Right lobe of liver (tissue), 6 donors: ENCODE measurements around the gene TUNAR. TPM values are rescaled to one million over a fixed set of nuclear protein-coding genes. Genes with fewer than 3 reads are reported as not detected.

Source experiments
- ATAC-seq, 4 donors: fragments of 200-7000 bp; cut with Tn5 transposase; one replicate each; pipeline ENCODE4 v1.9.1; 2020; ENCODE audit warnings: mild to moderate bottlenecking in 4 of 4, moderate library complexity in 4 of 4
- DNase-seq, 3 donors: peaks; one replicate each; pipeline ENCODE4 v3.0.0-alpha.2; 2020
- H3K27ac ChIP-seq, 3 donors: fragments of 200-600 bp; one replicate each; pipeline ENCODE4 v1.8.0; 2022
- H3K27me3 ChIP-seq, 2 donors: fragments of 200-600 bp; one replicate each; pipeline ENCODE4 v1.8.0; 2022
- H3K36me3 ChIP-seq, 4 donors: fragments of 200-600 bp; sonication (generic) in 1 of 4; one replicate each; pipeline versions ENCODE4 v1.5.1 to v1.8.0; 2017 to 2022; ENCODE audit warnings: control low read depth in 1 of 4
- H3K4me1 ChIP-seq, 4 donors: fragments of 200-600 bp; sonication (generic) in 1 of 4; one replicate each; pipeline versions ENCODE4 v1.5.1 to v1.8.0; 2017 to 2022; ENCODE audit warnings: control low read depth in 1 of 4
- H3K4me3 ChIP-seq, 3 donors: fragments of 200-600 bp; one replicate each; pipeline ENCODE4 v1.8.0; 2022
- H3K9me3 ChIP-seq, 4 donors: fragments of 200-600 bp; sonication (generic) in 1 of 4; one replicate each; pipeline versions ENCODE4 v1.5.1 to v1.8.0; 2017 to 2022; ENCODE audit warnings: control low read depth in 1 of 4
- POLR2A ChIP-seq: fragments of 450-650 bp; IDR thresholded peaks from one replicate; pipeline ENCODE4 v1.6.1; 2017; ENCODE audit warnings: antibody characterized with exemption, mild to moderate bottlenecking
- WGBS: methylation state at CpG from one replicate; pipeline ENCODE4 v1.1.6; 2018; ENCODE audit warnings: low coverage, low lambda C conversion rate; ENCODE audit not compliant: insufficient coverage; ENCODE audit errors: missing lambda C conversion rate; 5-methylcytosine and 5-hydroxymethylcytosine counted together
- intact Hi-C, 2 donors: fragments of 100-400 bp; cut with DNase I; formaldehyde crosslinking; loops; one replicate each; pipeline versions ENCODE4 v1.11.2 to v1.14.1; 2022
- total RNA-seq, 6 experiments: library from RNA; depleted of rRNA in 2 of 6; stranded (reverse); fragments of >200 nt in 2 of 6; fragmentation: NEBNext Ultra II Directional in 3 of 6; extraction: Animal tissue kit (Norgen Biotek cat#: 25700) in 3 of 6; gene quantifications; one replicate each; pipeline versions ENCODE4 v1.1.0 to v1.2.4, GENCODE V29; 2016 to 2023
- TF ChIP-seq, protein P1 (sequence below), 4 donors: fragments of 200-600 bp in 3 of 4; fragments of 450-650 bp in 1 of 4; IDR thresholded peaks; one replicate each; pipeline versions ENCODE4 v1.5.1 to v1.8.0; 2016 to 2022; ENCODE audit warnings: antibody characterized with exemption in 4 of 4, mild to moderate bottlenecking in 2 of 4
- donor health status: DM: no; HTN: yes; CAD: no.
- donor health status: DM: no; HTN: no; CAD: no.
- donor health status: DM: no; HTN: no; CAD: no.
- donor health status: DM: no; HTN: yes; CAD: no.
- donor health status: DM: no; HTN: yes; CAD: no.

TUNAR gene
- total RNA-seq, 6 experiments from 2014 or later = not detected

DNA sequence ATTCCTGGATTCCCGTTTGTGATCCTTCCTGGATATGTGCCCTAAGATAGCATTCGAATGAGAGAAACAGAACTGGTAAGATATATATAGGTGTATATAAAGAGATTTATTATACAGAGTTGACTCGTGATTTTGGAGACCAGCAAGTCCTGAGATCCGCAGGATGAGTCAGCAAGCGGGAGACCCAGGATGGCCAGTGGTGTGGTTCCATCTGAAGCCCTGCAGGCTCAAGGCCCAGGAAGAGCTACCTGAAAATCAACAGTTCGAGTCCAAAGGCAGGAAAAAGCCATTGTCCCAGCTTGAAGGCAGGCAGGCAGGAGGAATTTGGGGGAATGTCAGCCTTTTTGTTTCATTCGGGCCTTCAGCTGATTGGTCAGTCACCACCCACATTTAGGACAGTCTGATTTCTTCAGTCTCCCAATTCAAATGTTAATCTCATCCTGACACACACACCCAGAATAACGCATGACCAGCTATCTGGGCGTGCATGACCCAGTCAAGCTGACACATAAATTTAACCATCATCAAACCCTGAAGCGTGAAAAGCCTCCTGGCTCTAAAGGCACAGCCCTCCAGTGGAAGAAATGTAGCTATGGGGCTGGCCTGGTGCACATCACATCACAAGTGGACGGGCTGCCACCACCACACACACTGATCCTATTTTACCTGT is 44.3 kb downstream of the TUNAR start:
- DNase-seq (no peak), ATAC-seq (no peak)
- no peak for TF ChIP-seq POLR2A
- TF ChIP-seq, protein P1, sequence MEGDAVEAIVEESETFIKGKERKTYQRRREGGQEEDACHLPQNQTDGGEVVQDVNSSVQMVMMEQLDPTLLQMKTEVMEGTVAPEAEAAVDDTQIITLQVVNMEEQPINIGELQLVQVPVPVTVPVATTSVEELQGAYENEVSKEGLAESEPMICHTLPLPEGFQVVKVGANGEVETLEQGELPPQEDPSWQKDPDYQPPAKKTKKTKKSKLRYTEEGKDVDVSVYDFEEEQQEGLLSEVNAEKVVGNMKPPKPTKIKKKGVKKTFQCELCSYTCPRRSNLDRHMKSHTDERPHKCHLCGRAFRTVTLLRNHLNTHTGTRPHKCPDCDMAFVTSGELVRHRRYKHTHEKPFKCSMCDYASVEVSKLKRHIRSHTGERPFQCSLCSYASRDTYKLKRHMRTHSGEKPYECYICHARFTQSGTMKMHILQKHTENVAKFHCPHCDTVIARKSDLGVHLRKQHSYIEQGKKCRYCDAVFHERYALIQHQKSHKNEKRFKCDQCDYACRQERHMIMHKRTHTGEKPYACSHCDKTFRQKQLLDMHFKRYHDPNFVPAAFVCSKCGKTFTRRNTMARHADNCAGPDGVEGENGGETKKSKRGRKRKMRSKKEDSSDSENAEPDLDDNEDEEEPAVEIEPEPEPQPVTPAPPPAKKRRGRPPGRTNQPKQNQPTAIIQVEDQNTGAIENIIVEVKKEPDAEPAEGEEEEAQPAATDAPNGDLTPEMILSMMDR (IDR thresholded peaks at IDR 0.05) = no peak
- H3K27me3 ChIP-seq = no peaks in the 10 kb centered on the region
- no peaks in the 10 kb centered on the region for H3K36me3 ChIP-seq
- H3K27ac ChIP-seq = no peak overlapping the region
- intact Hi-C loops = no loop called here
- 51% methylated on average over 9 of the region's 11 CpGs for WGBS
- no peaks in the 10 kb centered on the region for H3K4me1 ChIP-seq
- no peaks in the 10 kb centered on the region for H3K9me3 ChIP-seq
- H3K4me3 ChIP-seq = no peak overlapping the region

DNA sequence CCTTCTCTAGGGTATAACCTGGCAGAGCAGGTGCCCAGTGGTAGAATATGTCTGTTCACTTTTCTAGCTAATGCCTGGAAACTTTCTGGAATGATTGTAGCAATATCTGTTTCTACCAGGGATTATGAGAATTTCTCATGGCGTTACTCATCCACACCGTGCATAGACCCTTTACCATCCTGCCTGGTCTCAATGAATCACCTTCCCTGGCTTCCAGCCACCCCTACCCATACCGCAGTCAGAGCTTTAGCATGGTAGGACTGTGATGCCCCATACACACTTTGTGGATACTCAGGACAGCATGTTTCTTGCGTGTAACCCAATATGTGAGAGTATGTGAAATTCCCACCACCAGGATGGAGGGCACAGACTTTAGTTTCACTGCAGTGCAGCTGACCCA is 45.4 kb downstream of the TUNAR start:
- no peaks in the 10 kb centered on the region for H3K27me3 ChIP-seq
- DNase-seq (no peak), ATAC-seq (no peak)
- no peak overlapping the region for H3K4me3 ChIP-seq
- H3K9me3 ChIP-seq = no peaks in the 10 kb centered on the region
- H3K4me1 ChIP-seq = no peaks in the 10 kb centered on the region
- TF ChIP-seq, protein P1 (IDR thresholded peaks at IDR 0.05) = no peak
- TF ChIP-seq POLR2A = no peak
- intact Hi-C loops = no loop called here
- 67% methylated on average over 4 of the region's 4 CpGs for WGBS
- no peak overlapping the region for H3K27ac ChIP-seq
- H3K36me3 ChIP-seq = no peaks in the 10 kb centered on the region

DNA sequence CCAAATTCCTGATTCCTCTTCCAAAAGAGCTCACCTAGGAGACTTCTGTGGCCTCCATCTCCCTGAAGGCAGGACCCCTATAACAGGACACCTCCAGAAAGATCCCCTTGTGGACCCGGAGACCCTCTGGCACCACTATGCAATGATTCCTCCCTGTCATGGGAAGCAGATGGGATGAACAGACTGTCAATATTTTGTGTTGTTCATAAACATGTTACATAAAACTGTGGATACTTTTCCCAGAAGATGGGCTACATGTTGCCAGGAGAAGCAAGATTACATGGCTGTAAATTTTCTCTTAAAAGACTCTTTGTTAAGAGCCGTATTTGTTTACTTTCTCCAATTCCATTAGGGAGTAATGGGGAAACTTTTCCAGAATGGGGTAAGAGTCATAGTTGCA is 52.1 kb downstream of the TUNAR start:
- no peaks in the 10 kb centered on the region for H3K36me3 ChIP-seq
- intact Hi-C loops = no loop called here
- H3K9me3 ChIP-seq = no peaks in the 10 kb centered on the region
- DNase-seq (no peak), ATAC-seq (no peak)
- TF ChIP-seq, protein P1 (IDR thresholded peaks at IDR 0.05) = no peak
- TF ChIP-seq POLR2A = no peak
- 17% methylated on average over 2 of the region's 2 CpGs for WGBS
- no peaks in the 10 kb centered on the region for H3K27me3 ChIP-seq
- no peak overlapping the region for H3K27ac ChIP-seq
- H3K4me3 ChIP-seq = no peak overlapping the region
- H3K4me1 ChIP-seq = no peaks in the 10 kb centered on the region

DNA sequence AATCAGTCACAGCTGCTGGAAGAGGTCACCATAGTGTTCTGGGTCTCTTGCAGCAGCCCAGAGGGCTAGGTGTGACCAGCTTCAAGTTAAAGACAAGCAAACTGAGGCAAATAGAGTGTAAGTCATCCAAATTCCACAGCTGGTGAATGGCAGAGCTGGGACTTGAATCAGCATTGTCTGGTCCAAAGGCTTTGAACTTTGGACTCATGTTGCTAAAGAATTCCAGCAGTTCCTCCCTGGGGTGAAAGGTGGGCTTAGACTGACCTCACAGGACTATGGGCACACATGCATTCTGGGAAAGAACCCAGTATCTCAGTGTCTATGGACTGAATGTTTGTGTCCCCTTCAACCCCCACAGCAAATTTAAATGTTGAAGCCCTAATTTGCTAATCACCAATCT is 54.8 kb downstream of the TUNAR start:
- Histone ChIP-seq H3K27ac (no peak overlapping the region), H3K36me3 (no peaks in the 10 kb centered on the region), H3K4me3 (no peak overlapping the region), H3K27me3 (no peaks in the 10 kb centered on the region), H3K9me3 (no peaks in the 10 kb centered on the region), H3K4me1 (no peaks in the 10 kb centered on the region)
- no peak for TF ChIP-seq POLR2A
- TF ChIP-seq, protein P1 (IDR thresholded peaks at IDR 0.05) = no peak
- DNase-seq = no peak
- ATAC-seq = peak in 1 of 4 donors; percentile 27
- intact Hi-C loops = no loop called here
